ENCODE data around the gene SGCA.

GRCh38 chr17:50135316-50136095 is 30.3 kb upstream of the SGCA start:
- TF ChIP-seq CTCF (IDR thresholded peaks at IDR 0.05) (no peak), EP300 (IDR thresholded peaks at IDR 0.05) (no peak)

Data from tibial nerve (tissue), 4 donors.